H9 (cell line): Measurements from ENCODE around the gene POU2F1. TPM values are rescaled to one million over a fixed set of nuclear protein-coding genes. Genes with fewer than 3 reads are reported as not detected.

Experiments
- DNase-seq: peaks from one replicate; pipeline ENCODE4 v3.0.0-alpha.2; 2017
- H2AFZ ChIP-seq: one replicate; pipeline ENCODE4 v1.6.1; 2013; ENCODE audit warnings: mild to moderate bottlenecking, low read length, control low read depth, moderate library complexity
- H2AK5ac ChIP-seq: 2 replicates; pipeline ENCODE4 v1.6.1; 2013; ENCODE audit warnings: low read length, control low read depth, mixed read lengths; ENCODE audit not compliant: insufficient read length
- H2BK120ac ChIP-seq: one replicate; pipeline ENCODE4 v1.6.1; 2013; ENCODE audit warnings: low read depth, mild to moderate bottlenecking, low read length, control low read depth, inconsistent platforms; ENCODE audit not compliant: poor library complexity, severe bottlenecking
- H2BK12ac ChIP-seq: 2 replicates; pipeline ENCODE4 v1.6.1; 2013; ENCODE audit warnings: low read length, control low read depth, mixed read lengths, low read depth; ENCODE audit not compliant: insufficient read length
- H2BK15ac ChIP-seq: 2 replicates; pipeline ENCODE4 v1.6.1; 2013; ENCODE audit warnings: low read depth, low read length, control low read depth
- H2BK20ac ChIP-seq: one replicate; pipeline ENCODE4 v1.6.1; 2013; ENCODE audit warnings: low read depth, mild to moderate bottlenecking, low read length, control low read depth, inconsistent platforms; ENCODE audit not compliant: poor library complexity, severe bottlenecking
- H2BK5ac ChIP-seq: 2 replicates; pipeline ENCODE4 v1.6.1; 2013; ENCODE audit warnings: low read length, control low read depth, mixed read lengths; ENCODE audit not compliant: insufficient read length
- H3K14ac ChIP-seq: 2 replicates; pipeline ENCODE4 v1.6.1; 2013; ENCODE audit warnings: low read length, control low read depth; ENCODE audit not compliant: insufficient read depth
- H3K18ac ChIP-seq: 2 replicates; pipeline ENCODE4 v1.6.1; 2013; ENCODE audit warnings: low read depth, mild to moderate bottlenecking, mixed read lengths, low read length, control low read depth; ENCODE audit not compliant: insufficient read length
- H3K23ac ChIP-seq: 2 replicates; pipeline ENCODE4 v1.6.1; 2013; ENCODE audit warnings: low read length, control low read depth, mixed read lengths, low read depth; ENCODE audit not compliant: insufficient read length
- H3K23me2 ChIP-seq: 2 replicates; pipeline ENCODE4 v1.6.1; 2013; ENCODE audit warnings: low read depth, mild to moderate bottlenecking, mixed read lengths, low read length, control low read depth; ENCODE audit not compliant: insufficient read length, poor library complexity, severe bottlenecking
- H3K27ac ChIP-seq: 2 replicates; pipeline ENCODE4 v1.5.1; 2013; ENCODE audit warnings: low read length, control low read depth, mixed read lengths, low read depth; ENCODE audit not compliant: insufficient read length
- H3K27me3 ChIP-seq: 2 replicates; pipeline ENCODE4 v1.6.1; 2013; ENCODE audit warnings: low read length, control low read depth, inconsistent platforms; ENCODE audit not compliant: insufficient read depth
- H3K4ac ChIP-seq: 2 replicates; pipeline ENCODE4 v1.6.1; 2013; ENCODE audit warnings: low read depth, mild to moderate bottlenecking, control low read depth, inconsistent platforms, low read length, moderate library complexity
- H3K4me1 ChIP-seq: 2 replicates; pipeline ENCODE4 v1.6.1; 2013; ENCODE audit warnings: low read length, control low read depth, inconsistent platforms; ENCODE audit not compliant: insufficient read depth
- H3K4me2 ChIP-seq: 2 replicates; pipeline ENCODE4 v1.6.1; 2013; ENCODE audit warnings: low read length, control low read depth, mixed read lengths; ENCODE audit not compliant: insufficient read length, insufficient read depth
- H3K56ac ChIP-seq: 2 replicates; pipeline ENCODE4 v1.6.1; 2013; ENCODE audit warnings: low read depth, mild to moderate bottlenecking, mixed read lengths, low read length, control low read depth; ENCODE audit not compliant: insufficient read length
- H3K79me1 ChIP-seq: 2 replicates; pipeline ENCODE4 v1.6.1; 2013; ENCODE audit warnings: low read depth, mild to moderate bottlenecking, moderate library complexity, low read length, control low read depth, inconsistent platforms; ENCODE audit not compliant: insufficient read depth, poor library complexity, severe bottlenecking
- H3K79me2 ChIP-seq: 2 replicates; pipeline ENCODE4 v1.6.1; 2013; ENCODE audit warnings: low read length, control low read depth, inconsistent platforms; ENCODE audit not compliant: insufficient read depth
- H3K9ac ChIP-seq: 2 replicates; pipeline ENCODE4 v1.6.1; 2013; ENCODE audit warnings: low read length, control low read depth, mixed read lengths; ENCODE audit not compliant: insufficient read length; ENCODE audit errors: extremely low read depth
- H3K9me3 ChIP-seq: one replicate; pipeline ENCODE4 v1.6.1; 2013; ENCODE audit warnings: low read depth, low read length, inconsistent platforms; ENCODE audit not compliant: control insufficient read depth
- H3T11ph ChIP-seq: one replicate; pipeline ENCODE4 v1.6.1; 2013; ENCODE audit warnings: mild to moderate bottlenecking, low read length, control low read depth, inconsistent platforms
- H4K20me1 ChIP-seq: one replicate; pipeline ENCODE4 v1.6.1; 2013; ENCODE audit not compliant: control insufficient read depth, insufficient read length, insufficient read depth
- H4K5ac ChIP-seq: 2 replicates; pipeline ENCODE4 v1.6.1; 2013; ENCODE audit warnings: low read depth, mild to moderate bottlenecking, mixed read lengths, low read length, control low read depth; ENCODE audit not compliant: insufficient read length
- H4K8ac ChIP-seq: replicated peaks from 2 replicates; pipeline ENCODE4 v1.6.1; 2013; ENCODE audit warnings: low read length, control low read depth, mixed read lengths, low read depth; ENCODE audit not compliant: insufficient read length
- H4K91ac ChIP-seq: 2 replicates; pipeline ENCODE4 v1.6.1; 2013; ENCODE audit warnings: low read depth, mild to moderate bottlenecking, moderate library complexity, mixed read lengths, low read length, control low read depth; ENCODE audit not compliant: insufficient read length
- H3K27ac Mint-ChIP-seq, 3 experiments: 2 replicates in 2 of 3; 3 replicates in 1 of 3; pipeline ENCODE4 v1.8.0; 2020 to 2021; ENCODE audit warnings: mixed read lengths in 3 of 3, mild to moderate bottlenecking in 1 of 3, moderate library complexity in 1 of 3
- H3K27me3 Mint-ChIP-seq: 2 replicates; pipeline ENCODE4 v1.8.0; 2021; ENCODE audit warnings: low read depth, mild to moderate bottlenecking, moderate library complexity, mixed read lengths
- H3K36me3 Mint-ChIP-seq, 3 experiments: 2 replicates in 2 of 3; 3 replicates in 1 of 3; pipeline ENCODE4 v1.8.0; 2020 to 2021; ENCODE audit warnings: low read depth in 3 of 3, mixed read lengths in 3 of 3; ENCODE audit not compliant: insufficient read depth in 1 of 3
- H3K4me1 Mint-ChIP-seq, 2 experiments: 2 replicates each; pipeline ENCODE4 v1.8.0; 2020; ENCODE audit warnings: mixed read lengths in 2 of 2
- H3K4me3 Mint-ChIP-seq, 2 experiments: 2 replicates in 1 of 2; 3 replicates in 1 of 2; pipeline ENCODE4 v1.8.0; 2020 to 2021; ENCODE audit warnings: mild to moderate bottlenecking in 2 of 2, mixed read lengths in 2 of 2, moderate library complexity in 1 of 2
- H3K9me3 Mint-ChIP-seq, 2 experiments: 2 replicates in 1 of 2; 3 replicates in 1 of 2; pipeline ENCODE4 v1.8.0; 2020; ENCODE audit warnings: mild to moderate bottlenecking in 2 of 2, mixed read lengths in 2 of 2, moderate library complexity in 1 of 2
- WGBS: extraction: QIAGEN DNeasy Blood & Tissue Kit; methylation state at CpG from one replicate; pipeline ENCODE4 v1.1.7; 2013; ENCODE audit warnings: missing lambda C conversion rate, low lambda C conversion rate, mixed read lengths; ENCODE audit not compliant: insufficient read length; ENCODE audit errors: extremely low coverage; 5-methylcytosine and 5-hydroxymethylcytosine counted together
- total RNA-seq: library from RNA; stranded (reverse); gene quantifications from 2 replicates; pipeline ENCODE4 v1.2.1, GENCODE V29; 2021
- TF ChIP-seq, protein P1 (sequence below): fragments of 200-600 bp; sonication (generic); conservative IDR thresholded peaks from 3 replicates; pipeline ENCODE4 v1.8.0; 2021; ENCODE audit warnings: antibody characterized with exemption, mild to moderate bottlenecking

POU2F1 gene
- total RNA-seq, 1 experiment from 2014 or later, result 62.5 TPM

DNA sequence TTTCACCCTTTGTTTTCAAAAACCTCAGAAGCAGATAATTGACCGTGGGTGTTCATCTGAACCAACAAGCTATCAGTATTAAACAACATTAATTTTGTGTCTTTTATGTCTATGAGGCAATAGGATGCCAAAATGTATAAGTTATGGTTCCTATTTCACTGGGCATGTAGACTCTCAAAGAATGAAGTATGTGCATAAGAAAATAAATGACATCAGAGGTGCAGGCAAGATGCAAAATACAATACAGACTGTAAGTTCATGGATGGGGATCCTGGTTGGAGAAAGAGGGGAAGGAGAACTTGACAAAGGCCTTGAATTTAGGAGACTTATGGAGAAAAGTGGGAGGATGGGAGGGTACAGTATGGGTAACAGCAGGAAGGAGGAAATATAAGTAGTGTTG is 23.4 kb upstream of the POU2F1 start:
- Histone ChIP-seq H3K27me3 (no peaks in the 10 kb centered on the region), H2BK20ac (no peak overlapping the region), H3K56ac (no peak overlapping the region), H2BK12ac (no peak overlapping the region), H2AFZ (no peak overlapping the region), H3K27ac (no peak overlapping the region), H3K23ac (no peak overlapping the region), H4K20me1 (no peaks in the 10 kb centered on the region), H3K23me2 (no peaks in the 10 kb centered on the region), H3K79me2 (no peaks in the 10 kb centered on the region), H2AK5ac (no peak overlapping the region), H3K4ac (no peak overlapping the region), H3K4me2 (no peak overlapping the region), H2BK120ac (no peak overlapping the region), H3K79me1 (no peaks in the 10 kb centered on the region), H2BK5ac (no peak overlapping the region), H3K9ac (no peak overlapping the region), H3K9me3 (no peaks in the 10 kb centered on the region), H3T11ph (no peak overlapping the region), H3K18ac (no peak overlapping the region), H4K8ac (no peak overlapping the region), H3K14ac (no peak overlapping the region), H2BK15ac (no peak overlapping the region), H4K5ac (no peak overlapping the region), H3K4me1 (0 out of 2 replicates have a peak, but pooled peaks cover 2% of the 10 kb centered on the region), H4K91ac (no peak overlapping the region)
- WGBS, result no CpG with 5 or more reads among the region's 1 CpG
- Mint-ChIP-seq H3K36me3 (no peaks in the 10 kb centered on the region), H3K4me3 (no peak overlapping the region), H3K27me3 (no peaks in the 10 kb centered on the region; the same call in 1 of the 2 replicates), H3K27ac (no peak overlapping the region), H3K4me1 (peaks cover 17 to 22% of the 10 kb centered on the region in 2 experiments), H3K9me3 (no peaks in the 10 kb centered on the region)
- DNase-seq, result no peak
- TF ChIP-seq, protein P1, sequence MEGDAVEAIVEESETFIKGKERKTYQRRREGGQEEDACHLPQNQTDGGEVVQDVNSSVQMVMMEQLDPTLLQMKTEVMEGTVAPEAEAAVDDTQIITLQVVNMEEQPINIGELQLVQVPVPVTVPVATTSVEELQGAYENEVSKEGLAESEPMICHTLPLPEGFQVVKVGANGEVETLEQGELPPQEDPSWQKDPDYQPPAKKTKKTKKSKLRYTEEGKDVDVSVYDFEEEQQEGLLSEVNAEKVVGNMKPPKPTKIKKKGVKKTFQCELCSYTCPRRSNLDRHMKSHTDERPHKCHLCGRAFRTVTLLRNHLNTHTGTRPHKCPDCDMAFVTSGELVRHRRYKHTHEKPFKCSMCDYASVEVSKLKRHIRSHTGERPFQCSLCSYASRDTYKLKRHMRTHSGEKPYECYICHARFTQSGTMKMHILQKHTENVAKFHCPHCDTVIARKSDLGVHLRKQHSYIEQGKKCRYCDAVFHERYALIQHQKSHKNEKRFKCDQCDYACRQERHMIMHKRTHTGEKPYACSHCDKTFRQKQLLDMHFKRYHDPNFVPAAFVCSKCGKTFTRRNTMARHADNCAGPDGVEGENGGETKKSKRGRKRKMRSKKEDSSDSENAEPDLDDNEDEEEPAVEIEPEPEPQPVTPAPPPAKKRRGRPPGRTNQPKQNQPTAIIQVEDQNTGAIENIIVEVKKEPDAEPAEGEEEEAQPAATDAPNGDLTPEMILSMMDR, result no peak
